GOT3 (cell line): ENCODE results near the gene ZNRF4.

Source experiments
- DNase-seq: peaks from one replicate; lab custom pipeline; 2025; ENCODE audit warnings: mixed read lengths; lab: John Stamatoyannopoulos, UW

The ZNRF4 gene

DNA sequence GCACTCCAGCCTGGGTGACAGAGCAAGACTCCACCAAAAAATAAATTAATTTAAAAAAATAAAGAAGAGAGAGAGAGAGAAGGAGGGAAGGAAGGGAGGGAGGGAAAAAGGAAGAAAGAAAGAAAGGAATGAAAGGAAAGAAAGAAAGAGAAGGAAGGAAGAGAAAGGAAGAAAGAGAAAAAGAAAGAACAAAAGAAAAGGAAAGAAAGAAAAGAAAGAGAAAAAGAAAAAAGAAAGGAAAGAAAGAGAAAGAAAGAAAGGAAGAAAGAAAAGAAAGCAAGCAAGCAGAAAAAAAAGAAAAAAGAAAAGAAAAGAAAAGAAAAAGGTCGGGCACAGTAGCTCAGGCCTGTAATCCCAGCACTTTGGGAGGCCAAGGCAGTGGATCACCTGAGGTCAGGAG, 14.9 kb upstream of the ZNRF4 start:
- no peak for DNase-seq

DNA sequence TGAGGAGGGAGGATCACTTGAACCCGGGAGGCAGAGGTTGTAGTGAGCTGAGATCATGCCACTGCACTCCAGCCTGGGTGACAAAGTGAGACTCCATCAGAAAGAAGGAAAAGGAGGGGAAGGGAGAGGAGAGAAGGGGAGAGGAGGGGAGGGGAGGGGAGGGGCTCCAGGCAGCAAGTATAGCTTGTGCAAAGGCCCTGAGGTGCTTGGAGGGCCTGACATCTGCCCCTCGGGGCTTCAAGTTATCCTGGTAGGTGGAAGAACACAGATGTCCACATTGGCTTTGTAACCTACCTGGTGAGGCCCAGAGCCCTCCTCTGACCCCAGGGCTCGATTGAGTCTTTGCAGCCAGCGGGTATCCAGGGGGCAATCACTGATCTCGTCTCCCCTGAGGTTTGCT, 11.5 kb upstream of the ZNRF4 start:
- no peak for DNase-seq

DNA sequence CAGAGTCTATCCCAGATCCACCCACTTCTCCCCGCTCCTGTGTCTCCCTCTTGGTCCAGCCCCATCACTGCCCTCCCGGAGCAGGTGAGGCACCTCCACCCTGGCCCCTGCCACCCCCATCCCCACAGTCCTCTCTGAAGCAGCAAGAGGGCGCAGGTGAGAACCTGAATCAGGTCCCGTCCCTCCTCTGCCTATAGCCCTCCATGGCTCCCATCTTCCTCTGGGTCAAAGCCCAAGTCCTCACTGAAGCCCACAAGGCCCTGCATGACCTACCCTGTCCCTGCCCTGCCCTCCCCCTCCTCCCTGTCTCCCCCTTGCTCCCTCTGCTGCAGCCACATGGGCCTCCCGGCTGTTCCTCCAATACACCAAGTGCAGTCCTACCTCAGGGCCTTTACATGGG, 10.8 kb upstream of the ZNRF4 start:
- no peak for DNase-seq

DNA sequence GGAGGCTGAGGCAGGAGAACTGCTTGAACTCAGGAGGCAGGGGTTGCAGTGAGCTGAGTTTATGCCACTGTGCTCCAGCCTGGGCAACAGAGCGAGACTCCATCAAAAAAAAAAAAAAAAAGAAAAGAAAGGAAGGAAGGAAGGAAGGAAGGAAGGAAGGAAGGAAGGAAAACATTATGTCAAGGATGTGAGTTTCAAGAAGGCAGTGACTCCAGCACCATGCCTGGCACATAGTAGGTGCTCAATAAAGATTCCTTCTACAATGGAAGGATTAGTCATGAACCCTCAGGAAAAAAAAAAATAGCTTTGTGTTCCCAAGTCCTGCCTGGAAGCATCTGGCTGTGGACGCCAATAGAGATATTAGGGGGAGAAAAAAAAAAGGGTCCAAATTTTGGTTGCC, 10.1 kb upstream of the ZNRF4 start:
- DNase-seq = no peak

DNA sequence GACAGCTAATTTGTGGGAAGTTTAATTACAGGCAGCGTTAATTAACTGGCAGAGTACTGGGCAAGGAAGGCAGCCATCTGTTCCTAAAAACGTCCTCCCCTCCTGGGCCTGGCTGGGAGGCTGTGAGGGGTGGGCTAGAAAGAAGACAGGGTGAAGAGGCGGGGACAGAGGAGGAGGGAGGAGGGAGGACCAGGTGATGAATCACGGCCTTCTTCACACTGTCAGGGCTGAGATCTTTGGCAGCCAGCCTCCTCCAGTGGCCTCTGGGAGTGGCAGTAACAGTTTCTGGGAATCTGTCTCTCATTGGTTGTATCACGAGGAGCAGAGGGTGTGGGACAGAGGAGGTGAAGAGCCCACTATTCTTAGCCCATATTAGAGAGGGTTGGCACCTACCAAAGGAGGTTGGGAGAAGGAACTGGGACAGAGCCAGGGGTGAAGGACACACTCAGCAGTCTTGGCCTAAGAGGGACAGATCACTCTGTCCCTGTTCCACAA, 9.6 kb upstream of the ZNRF4 start:
- DNase-seq = no peak

DNA sequence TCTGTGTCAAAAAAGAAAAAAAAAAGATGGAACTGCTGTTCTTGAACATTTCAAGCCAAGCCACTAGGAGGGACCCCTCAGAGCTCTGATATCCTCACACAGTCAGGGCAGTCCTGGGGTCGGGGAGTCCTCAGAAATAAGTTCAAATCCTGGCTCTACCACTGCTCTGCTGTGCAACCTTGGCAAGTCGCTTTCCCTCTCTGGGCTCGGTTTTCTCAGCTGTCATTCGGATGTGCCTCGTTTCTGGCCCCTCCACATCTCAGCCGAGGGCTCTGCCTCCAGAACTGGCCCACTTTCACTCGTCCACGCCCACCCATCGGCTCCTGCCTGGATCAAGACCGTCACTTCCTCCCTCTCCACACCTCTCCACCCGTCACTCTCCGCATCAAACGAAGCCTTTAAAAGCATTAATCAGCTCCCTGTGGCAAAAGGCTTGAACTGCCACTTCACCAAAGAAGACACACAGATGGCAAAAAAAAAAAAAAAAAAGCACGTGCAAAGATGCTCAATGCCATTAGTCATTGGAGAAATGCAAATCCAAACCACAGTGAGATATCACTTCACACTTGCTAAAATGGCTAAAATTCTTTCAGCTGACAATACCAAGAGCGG, 7.4 kb upstream of the ZNRF4 start:
- no peak for DNase-seq

DNA sequence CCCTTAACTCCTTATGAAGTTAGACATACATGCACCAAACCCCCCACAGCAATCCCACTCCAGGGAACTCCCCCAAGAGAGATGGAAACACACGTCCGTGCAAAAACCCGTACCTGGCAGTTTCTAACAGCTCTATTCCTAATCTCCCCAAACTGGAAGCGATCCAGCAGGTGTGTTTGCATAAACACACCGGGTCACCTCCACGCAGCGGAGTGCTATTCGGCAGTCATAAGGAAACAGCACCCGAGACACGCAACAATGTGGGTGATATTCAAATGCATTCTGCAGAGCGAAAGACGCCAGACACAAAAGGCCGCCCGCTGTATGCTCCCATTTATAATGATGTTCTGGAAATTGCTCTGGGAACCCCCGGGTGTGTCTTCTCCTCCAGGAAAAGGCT, 6.8 kb upstream of the ZNRF4 start:
- no peak for DNase-seq

DNA sequence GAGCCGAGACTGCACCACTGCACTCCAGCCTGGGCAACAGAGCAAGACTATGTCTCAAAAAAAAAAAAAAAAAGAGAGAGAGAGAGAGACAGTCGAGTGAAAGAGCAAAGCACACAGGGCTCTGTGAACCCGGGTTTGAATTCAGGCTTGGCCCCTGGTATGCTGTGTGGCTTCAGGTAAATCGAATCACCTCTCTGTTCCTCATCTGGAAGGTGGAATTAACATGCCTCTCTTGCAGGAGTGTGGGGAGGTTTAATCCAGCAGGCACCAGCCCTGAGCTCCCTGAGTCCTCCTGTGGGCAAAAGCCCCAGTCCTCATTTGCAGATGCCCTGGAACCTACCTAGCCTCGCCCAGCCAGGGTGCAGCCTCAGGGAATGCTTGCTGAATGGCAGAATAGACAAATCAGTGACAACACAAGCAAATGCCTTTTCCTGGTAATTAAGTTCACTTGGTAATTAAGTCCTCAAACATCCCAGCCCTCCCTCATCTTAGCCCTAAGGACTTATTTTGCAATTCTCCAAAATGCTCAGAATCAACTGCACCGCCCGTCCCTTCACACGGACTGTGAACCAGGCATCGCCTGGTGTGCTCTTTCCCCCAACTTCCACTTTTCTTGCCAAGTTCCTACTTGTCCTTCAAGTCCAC, 4.6 kb upstream of the ZNRF4 start:
- no peak for DNase-seq

DNA sequence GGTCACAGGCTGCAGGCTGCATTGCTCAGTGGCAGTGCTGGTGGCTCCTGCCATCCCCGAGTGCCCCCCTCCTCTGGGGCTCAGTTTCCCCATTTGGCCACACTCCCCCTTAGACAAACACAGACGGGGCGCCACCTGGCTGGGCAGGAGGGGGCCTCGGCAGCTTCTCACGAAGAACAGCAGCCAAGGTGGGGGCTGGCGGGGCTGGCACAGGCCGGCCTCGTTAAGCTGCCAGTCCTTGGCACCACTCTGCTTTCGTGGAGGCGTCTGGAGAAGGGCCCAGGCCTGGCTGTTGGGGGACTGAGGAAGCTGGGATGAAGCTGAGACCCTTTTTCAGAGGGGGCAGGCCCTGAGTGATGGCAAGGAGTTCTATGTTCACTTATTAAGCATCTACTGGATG, 3.7 kb upstream of the ZNRF4 start:
- DNase-seq = no peak

DNA sequence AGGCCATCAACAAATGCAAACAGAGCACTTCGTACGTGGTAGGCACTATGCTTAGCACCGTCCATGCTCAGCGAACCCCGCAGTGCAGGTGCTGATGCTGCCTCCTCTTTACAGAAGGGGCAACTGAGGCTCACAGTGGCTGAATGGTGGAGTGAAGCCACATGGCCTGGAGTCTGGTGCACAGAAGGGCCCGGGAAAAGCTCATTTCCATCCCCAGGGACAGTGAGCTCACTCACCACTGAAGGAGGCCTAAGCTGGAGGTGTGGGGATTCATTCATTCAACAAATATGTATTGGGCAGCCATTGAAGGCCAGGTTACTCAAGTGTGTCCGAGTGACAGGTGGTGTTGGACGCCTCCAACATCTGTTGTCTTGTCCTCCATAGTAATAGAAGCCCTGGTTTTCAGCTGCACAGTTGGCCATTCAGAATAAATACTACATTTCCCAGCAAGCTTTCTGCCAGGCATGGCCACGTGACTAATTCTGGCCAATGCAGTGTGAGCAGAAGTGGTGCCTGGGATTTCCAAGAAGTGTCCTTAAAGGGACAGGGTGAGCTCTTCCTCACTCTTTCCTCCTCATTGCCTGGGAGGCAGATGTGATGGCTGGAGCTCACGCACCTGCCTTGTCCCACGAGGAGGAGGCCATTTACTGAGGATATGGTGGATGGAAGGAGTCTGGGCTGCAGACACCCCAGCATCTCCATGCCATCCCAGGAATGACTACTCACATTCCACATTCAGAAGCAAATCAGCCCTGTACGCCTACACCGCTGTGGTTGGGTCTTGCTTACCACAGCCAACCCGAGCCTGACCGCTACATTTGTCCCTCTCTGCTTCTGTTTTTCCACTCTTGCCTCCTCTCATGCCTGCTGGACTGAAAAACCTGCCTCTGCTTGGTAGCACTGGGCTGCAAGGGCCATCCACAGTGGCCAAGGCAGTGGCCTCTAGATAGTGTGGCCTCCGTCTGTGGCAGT, 2.3 kb upstream of the ZNRF4 start:
- no peak for DNase-seq

DNA sequence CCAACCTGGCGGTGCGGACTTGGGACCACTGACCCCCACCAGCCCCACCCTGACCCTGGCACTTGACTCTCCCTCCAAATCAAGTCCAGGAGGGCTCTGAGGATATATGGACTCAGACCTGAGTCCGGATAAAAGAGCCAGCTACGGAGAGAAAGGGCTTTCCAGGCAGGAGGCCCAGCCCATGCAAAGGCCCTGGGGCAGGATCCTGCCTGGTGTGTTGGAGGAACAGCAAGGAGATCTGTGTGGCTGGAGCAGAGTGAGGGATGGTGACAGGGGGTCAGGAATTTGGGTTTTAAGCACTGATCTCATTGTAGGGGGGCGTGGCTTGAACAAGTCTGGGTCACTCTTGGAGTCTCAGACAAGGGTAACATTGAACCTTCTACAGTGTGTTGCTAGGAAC, 474 bp upstream of the ZNRF4 start:
- no peak for DNase-seq

DNA sequence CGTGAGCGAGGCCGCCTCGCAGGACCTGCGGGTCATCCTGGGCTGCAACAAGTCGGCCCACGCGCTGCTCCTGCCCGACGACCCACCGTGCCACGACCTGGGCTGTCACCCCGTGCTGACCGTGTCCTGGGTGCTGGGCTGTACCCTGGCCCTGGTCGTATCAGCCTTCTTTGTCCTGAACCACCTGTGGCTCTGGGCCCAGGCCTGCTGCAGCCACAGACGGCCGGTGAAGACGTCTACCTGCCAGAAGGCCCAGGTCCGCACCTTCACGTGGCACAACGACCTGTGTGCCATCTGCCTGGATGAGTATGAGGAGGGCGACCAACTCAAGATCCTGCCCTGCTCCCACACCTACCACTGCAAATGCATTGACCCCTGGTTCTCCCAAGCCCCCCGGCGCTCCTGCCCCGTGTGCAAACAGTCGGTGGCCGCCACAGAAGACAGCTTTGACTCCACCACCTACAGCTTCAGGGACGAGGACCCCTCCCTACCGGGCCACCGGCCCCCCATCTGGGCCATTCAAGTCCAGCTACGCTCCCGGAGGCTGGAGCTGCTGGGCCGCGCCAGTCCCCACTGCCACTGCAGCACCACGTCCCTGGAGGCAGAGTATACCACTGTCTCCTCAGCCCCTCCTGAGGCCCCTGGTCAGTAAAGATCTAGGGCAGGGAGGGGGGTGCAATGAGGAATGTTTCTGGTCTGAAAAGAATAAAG, 1.1 kb downstream of the ZNRF4 start:
- no peak for DNase-seq

DNA sequence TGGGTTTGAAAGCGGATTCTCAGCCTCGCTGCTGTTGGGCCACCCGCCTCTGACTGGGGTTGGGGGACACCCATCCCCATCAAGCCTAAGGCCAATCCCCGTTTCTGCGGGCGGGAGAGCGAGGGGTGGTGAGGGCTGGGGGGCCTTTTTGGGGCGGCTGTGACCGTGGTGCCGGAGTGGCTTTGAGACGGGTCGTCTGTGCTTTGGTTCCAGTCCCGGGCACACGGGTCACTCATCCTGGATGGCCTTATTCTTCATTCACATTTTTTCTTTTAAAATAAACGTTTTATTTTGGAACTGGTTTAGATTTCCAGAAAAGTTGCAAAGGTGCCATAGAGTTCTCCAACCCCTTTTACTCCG, 1.6 kb downstream of the ZNRF4 start:
- DNase-seq = no peak

DNA sequence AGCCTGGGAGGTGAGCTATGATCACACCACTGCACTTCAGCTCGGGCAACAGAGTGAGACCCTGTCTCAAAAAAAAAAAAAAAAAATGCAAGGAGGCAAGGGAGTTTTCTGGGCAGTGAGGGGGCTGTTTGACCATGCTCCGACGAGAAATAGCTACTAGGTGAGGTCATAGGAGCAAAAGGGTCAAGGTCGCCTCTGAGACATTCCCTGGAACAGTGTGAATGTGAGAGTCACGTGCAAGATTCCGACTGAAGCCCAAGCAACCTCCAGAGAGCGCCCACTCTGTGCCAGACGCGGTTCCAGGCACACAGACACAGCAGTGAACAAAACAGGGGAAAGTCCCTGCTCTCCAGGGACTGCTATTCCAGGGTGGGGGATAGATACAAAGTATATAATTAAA, 2.5 kb downstream of the ZNRF4 start:
- no peak for DNase-seq

DNA sequence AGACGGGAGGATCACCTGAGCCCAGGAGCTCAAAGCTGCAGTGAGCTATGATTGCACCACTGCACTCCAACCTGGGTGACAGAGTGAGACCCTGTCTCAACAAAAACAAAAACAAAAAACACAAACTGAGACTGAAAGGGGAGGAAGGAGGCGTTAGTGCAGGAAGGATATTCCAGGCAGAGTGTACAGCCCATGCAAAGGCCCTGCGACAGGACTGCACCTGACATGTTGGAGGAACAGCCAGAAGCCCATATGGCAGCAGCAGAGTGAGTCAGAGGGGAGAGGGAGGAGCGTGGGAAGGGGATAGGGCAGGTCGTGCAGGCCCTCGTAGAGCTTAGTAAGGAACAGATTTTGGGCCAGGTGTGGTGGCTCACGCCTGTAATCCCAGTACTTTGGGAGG, 3.2 kb downstream of the ZNRF4 start:
- DNase-seq = no peak

DNA sequence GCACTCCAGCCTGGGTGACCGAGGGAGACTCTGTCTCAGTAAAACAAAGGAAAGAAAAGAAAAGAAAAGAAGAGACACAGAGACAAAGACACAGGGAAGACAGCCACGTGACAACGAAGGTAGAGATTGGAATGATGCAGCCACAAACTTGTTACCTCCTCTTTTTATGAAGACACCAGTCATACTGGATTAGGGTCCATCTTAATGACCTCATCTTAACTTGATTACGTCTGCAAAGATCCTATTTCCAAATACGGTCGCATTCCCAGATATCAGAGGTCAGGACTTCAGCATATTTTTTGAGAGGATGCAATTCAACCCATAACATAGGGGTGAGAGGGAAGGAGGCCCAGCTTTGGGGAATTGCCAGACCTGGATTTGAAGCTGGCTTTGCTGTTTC, 4.1 kb downstream of the ZNRF4 start:
- DNase-seq = no peak

DNA sequence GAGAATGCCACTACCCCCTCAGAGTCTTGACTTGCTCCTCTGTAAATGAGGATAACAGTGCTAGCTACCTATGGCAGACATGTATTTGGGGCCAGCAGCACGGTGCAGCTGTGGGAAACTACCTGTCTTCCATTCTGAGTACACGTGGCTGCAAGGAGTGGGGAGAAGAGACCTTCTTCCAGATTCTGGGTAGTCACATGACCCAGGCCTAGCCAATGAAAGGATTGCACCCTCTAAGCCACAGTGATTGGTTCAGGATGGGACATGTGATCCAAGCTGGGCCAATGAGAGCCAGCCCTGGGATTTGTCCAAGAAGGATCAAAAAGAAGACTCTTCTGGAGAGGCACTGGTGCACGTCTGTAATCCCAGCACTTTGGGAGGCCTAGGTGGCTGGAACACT, 5.5 kb downstream of the ZNRF4 start:
- DNase-seq = no peak

DNA sequence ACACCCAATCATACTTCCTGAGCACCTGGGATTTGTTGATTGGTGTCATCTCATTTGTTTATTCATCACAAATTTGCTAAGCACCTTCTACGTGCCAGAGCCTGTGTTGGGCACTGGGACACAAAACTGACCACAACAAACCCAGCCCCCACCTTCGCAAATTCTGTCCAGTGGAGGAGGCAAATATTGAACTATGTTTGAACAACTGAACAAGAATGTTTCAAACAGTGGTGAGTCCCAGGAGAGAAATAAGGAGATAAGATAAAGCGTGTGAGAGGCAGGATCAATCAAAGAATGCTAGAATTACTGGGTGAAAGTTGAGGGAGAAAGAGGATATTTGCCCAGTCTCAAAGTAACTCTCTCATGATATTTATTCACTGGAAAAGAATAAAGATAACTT, 8.7 kb downstream of the ZNRF4 start:
- no peak for DNase-seq

DNA sequence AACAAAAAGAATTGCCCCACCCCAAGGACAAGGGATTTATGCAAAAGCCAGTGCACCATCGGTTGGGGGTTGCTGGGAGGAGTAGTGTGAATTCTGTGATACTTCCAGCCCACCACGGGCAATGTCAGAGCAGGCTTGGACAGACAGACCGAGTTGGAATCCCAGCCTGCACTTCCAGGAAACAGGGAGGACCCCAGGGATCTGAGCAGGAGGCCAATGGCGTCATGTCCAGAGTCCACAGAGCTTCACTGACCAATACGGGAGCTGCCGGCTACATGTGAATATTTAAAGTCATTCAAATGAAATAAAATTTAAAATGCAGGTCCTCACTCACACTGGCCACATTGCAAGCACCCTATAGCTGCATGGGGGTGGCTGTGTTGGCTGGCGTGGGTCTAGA, 10.9 kb downstream of the ZNRF4 start:
- DNase-seq = no peak

DNA sequence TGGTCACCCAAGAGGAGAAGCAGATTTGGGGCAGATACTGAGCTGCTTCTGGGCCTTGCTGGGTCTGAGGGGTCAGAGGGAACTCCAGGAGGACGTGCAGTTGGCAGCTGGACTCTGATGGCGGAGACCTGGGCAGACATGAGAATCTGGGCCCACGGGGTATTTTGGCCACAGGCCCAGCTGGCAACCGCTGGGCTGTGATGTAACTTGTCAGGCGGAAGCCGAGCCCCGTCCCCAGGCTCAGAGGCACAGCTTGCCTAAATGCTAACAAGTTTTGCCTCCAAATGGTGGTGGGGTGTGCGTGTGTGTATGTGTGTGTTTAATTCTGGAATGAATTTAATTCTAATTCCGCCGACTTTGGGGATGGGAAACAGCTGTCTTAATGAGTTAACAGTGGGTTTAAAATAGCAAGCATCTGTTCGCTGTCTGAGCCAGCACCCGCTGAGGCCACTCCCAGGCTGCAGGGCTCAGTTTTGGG, 11.6 kb downstream of the ZNRF4 start:
- no peak for DNase-seq

DNA sequence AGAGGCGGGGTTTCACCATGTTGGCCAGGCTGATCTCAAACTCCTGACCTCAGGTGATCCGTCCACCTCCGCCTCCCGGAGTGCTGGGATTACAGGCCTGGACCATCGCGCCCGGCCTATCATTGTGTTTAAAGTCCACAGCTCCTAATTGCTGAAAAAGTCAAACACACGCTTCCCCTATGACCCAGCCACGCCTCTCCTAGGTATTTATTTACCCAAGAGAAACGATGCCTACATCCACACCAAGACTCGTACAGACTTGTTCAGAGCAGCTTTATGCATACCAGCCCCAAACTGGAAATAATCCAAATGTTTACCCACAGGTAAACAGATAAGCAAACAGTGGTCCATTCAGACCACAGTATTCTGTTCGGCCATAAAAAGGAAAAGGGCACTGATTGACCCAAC, 15.1 kb downstream of the ZNRF4 start:
- DNase-seq = no peak

DNA sequence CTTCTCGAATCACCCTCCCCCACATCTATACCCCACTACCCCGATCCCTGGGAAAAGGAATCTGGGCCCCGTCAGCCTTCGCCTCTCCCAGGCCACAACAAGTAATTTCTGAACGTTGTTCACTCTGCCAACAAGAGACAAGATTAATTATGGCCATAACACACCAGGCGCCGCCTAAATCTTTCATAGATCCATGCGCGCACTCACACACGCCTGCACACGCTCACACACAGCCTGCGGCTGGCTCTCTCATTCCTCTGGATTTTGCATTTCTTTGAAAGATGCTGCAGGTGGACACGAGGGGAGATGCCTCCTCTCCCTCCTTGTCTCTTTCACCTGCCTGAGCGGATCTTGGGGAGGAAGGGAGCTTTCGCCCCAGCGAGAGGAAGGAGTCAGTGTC, 17.1 kb downstream of the ZNRF4 start:
- no peak for DNase-seq
